Transverse colon (tissue), 4 donors: ENCODE data around the gene ZCCHC13. TPM values are rescaled to one million over a fixed set of nuclear protein-coding genes. Genes with fewer than 3 reads are reported as not detected.
"Not testable (repeated sequence)": the region's sequence is repeated elsewhere in the genome, so short reads cannot be mapped to it uniquely, and the experiment has no call there.

Source experiments
- DNase-seq: peaks from one replicate; pipeline ENCODE4 v3.0.0-alpha.2; 2019
- H3K27ac ChIP-seq, 4 donors: fragments of 200-600 bp; sonication (generic); 2 replicates each; pipeline ENCODE4 v1.5.1; 2016 to 2018; ENCODE audit warnings: inconsistent platforms in 4 of 4
- H3K27me3 ChIP-seq: fragments of 200-600 bp; sonication (generic); 2 replicates; pipeline ENCODE4 v1.5.1; 2017; ENCODE audit warnings: inconsistent platforms
- H3K36me3 ChIP-seq, 4 donors: fragments of 200-600 bp; sonication (generic); 2 replicates each; pipeline ENCODE4 v1.5.1; 2017 to 2019; ENCODE audit warnings: inconsistent platforms in 4 of 4
- H3K4me1 ChIP-seq, 4 donors: fragments of 200-600 bp; sonication (generic); 2 replicates each; pipeline ENCODE4 v1.5.1; 2017 to 2020; ENCODE audit warnings: inconsistent platforms in 4 of 4
- H3K4me3 ChIP-seq, 4 donors: fragments of 200-600 bp; sonication (generic); 1 replicate in 1 of 4; 2 replicates in 3 of 4; pipeline versions ENCODE4 v1.5.1 to v1.6.1; 2017 to 2019; ENCODE audit warnings: inconsistent platforms in 4 of 4
- H3K9me3 ChIP-seq, 2 donors: fragments of 200-600 bp; sonication (generic); 2 replicates each; pipeline ENCODE4 v1.5.1; 2017 to 2019; ENCODE audit warnings: inconsistent platforms in 2 of 2
- EP300 ChIP-seq: sonication (generic); formaldehyde crosslinking; IDR thresholded peaks from one replicate; pipeline ENCODE4 v1.6.1; 2017; ENCODE audit warnings: antibody characterized with exemption, low read depth
- POLR2A ChIP-seq: fragments of 450-650 bp; IDR thresholded peaks from one replicate; pipeline ENCODE4 v1.6.1; 2016; ENCODE audit warnings: antibody characterized with exemption, mild to moderate bottlenecking, moderate library complexity
- POLR2AphosphoS5 ChIP-seq, 3 donors: sonication (generic); formaldehyde crosslinking; IDR thresholded peaks; one replicate each; pipeline ENCODE4 v1.6.1; 2016; ENCODE audit warnings: antibody characterized with exemption in 3 of 3
- WGBS, 2 donors: methylation state at CpG; one replicate each; pipeline ENCODE4 v1.1.5; 2018; ENCODE audit warnings: low coverage in 1 of 2; 5-methylcytosine and 5-hydroxymethylcytosine counted together
- in situ Hi-C, 4 donors: fragments of 200-750 bp; cut with MboI; loops; one replicate each; pipeline versions ENCODE4 v1.15.0 to v1.15.1; 2017; ENCODE audit warnings: low sequenced_read_pairs in 3 of 4, low pct_ligation_motif_present in 1 of 4, low pct_unique_long_range_greater_than_20kb in 1 of 4
- intact Hi-C: fragments of 100-400 bp; cut with DNase I; formaldehyde crosslinking; loops from one replicate; pipeline ENCODE4 v1.15.1; 2023; ENCODE audit warnings: low total_unique reads
- total RNA-seq, 4 donors: library from RNA; depleted of rRNA; stranded (reverse); fragments of >200 nt; gene quantifications; one replicate each; pipeline ENCODE4 v1.1.0, GENCODE V29; 2016
- TF ChIP-seq, protein P1 (sequence below), 5 experiments: fragments of 200-600 bp in 3 of 5; fragments of 450-650 bp in 2 of 5; sonication (generic) in 3 of 5; IDR thresholded peaks; 1 replicate in 2 of 5; 2 replicates in 3 of 5; pipeline ENCODE4 v1.5.1; 2016 to 2017; ENCODE audit warnings: antibody characterized with exemption in 5 of 5, inconsistent platforms in 3 of 5, mild to moderate bottlenecking in 2 of 5, moderate library complexity in 1 of 5

ZCCHC13 gene
- total RNA-seq, 4 donors from 2014 or later, result not detected

- WGBS, 2 donors, result 36 to 71% methylated on average over 1 to 4 of the region's 4 CpGs
- intact Hi-C loops (no loop called here), in situ Hi-C loops (no loop called here)
- peak; percentile 32 for DNase-seq
- TF ChIP-seq EP300 (no peak), POLR2A (no peak), POLR2AphosphoS5 (IDR thresholded peaks at IDR 0.05) (no peak)
- TF ChIP-seq, protein P1, sequence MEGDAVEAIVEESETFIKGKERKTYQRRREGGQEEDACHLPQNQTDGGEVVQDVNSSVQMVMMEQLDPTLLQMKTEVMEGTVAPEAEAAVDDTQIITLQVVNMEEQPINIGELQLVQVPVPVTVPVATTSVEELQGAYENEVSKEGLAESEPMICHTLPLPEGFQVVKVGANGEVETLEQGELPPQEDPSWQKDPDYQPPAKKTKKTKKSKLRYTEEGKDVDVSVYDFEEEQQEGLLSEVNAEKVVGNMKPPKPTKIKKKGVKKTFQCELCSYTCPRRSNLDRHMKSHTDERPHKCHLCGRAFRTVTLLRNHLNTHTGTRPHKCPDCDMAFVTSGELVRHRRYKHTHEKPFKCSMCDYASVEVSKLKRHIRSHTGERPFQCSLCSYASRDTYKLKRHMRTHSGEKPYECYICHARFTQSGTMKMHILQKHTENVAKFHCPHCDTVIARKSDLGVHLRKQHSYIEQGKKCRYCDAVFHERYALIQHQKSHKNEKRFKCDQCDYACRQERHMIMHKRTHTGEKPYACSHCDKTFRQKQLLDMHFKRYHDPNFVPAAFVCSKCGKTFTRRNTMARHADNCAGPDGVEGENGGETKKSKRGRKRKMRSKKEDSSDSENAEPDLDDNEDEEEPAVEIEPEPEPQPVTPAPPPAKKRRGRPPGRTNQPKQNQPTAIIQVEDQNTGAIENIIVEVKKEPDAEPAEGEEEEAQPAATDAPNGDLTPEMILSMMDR (IDR thresholded peaks at IDR 0.05), result no peak
- Histone ChIP-seq H3K4me3 (no peak overlapping the region), H3K27ac (no peak overlapping the region), H3K27me3 (no peaks in the 10 kb centered on the region), H3K4me1 (no peaks in the 10 kb centered on the region), H3K36me3 (no peaks in the 10 kb centered on the region), H3K9me3 (no peaks in the 10 kb centered on the region)
These were observed 14.7 kb downstream of the ZCCHC13 start for GRCh38 chrX:74318672-74319071.

GRCh38 chrX:74319321-74319720, 15.3 kb downstream of the ZCCHC13 start:
- H3K27ac ChIP-seq, in situ Hi-C loops, H3K9me3 ChIP-seq, intact Hi-C loops, H3K36me3 ChIP-seq, DNase-seq, H3K4me3 ChIP-seq, H3K4me1 ChIP-seq, H3K27me3 ChIP-seq: not testable (repeated sequence)
- WGBS, 2 donors, result 87% methylated on average over 2 of the region's 2 CpGs; no CpG with 5 or more reads in 1 of the 2 donors

DNA sequence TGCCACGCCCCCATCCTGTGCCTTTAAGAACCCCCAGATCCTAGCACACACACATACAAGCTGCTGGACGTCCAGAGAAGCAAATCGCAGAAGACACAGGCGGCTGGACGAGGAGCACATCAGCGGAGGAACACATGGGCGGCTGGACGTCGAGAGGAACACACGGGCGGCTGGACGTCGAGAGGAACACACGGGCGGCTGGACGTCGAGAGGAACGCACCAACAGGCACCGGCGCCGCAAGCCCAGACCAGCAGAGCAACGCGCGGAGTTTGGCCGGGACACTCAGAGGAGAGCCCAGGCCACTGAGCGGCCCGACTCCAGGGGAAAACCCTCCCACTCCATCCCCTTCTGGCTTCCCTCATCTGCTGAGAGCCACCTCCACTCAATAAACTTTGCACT, 17.2 kb downstream of the ZCCHC13 start:
- H3K36me3 ChIP-seq, result no peaks in the 10 kb centered on the region
- TF ChIP-seq, protein P1 (IDR thresholded peaks at IDR 0.05), result no peak
- no peak for TF ChIP-seq POLR2AphosphoS5 (IDR thresholded peaks at IDR 0.05)
- no peak for TF ChIP-seq EP300
- no peak for TF ChIP-seq POLR2A
- no peak overlapping the region for H3K4me3 ChIP-seq
- DNase-seq, result no peak
- H3K27ac ChIP-seq, result no peak overlapping the region
- intact Hi-C loops (no loop called here), in situ Hi-C loops (no loop called here)
- WGBS, 2 donors, result 86% methylated on average over 27 of the region's 27 CpGs; no CpG with 5 or more reads in 1 of the 2 donors
- no peaks in the 10 kb centered on the region for H3K4me1 ChIP-seq
- no peaks in the 10 kb centered on the region for H3K9me3 ChIP-seq
- H3K27me3 ChIP-seq, result no peaks in the 10 kb centered on the region

DNA sequence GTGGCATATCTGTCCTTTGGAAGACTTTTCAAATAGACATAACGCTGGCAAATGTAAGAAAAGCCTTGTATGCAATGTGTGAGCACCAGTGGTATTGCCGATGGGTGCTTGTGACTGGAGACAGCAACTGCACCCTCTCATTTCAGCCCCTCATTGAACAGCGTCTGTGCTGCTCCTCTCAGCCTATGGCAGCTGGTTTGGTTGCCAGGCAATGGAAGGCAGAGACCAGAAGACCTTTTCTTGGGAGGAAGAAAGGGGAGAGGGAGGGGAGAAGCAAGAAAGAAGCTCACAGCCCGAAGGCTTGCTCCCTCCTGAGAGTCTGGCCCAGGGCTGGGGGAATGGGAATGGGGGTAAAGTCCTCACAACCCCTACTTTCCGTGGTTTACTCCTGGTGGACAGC, 20.2 kb downstream of the ZCCHC13 start:
- no peaks in the 10 kb centered on the region for H3K4me1 ChIP-seq
- no peak overlapping the region for H3K4me3 ChIP-seq
- no peaks in the 10 kb centered on the region for H3K36me3 ChIP-seq
- no peaks in the 10 kb centered on the region for H3K27me3 ChIP-seq
- in situ Hi-C loops, result no loop called here
- H3K27ac ChIP-seq, result no peak overlapping the region
- WGBS, 2 donors, result 71 to 83% methylated on average over 1 to 5 of the region's 5 CpGs
- DNase-seq, result no peak
- no peaks in the 10 kb centered on the region for H3K9me3 ChIP-seq
- TF ChIP-seq, protein P1 (IDR thresholded peaks at IDR 0.05), result no peak
- TF ChIP-seq POLR2AphosphoS5 (IDR thresholded peaks at IDR 0.05) (no peak), POLR2A (no peak), EP300 (no peak)
- intact Hi-C loops, result no loop called here
